IPS-20b (cell line): Measurements from ENCODE around the gene AMPD2.

Experiments used
- H3K27ac ChIP-seq: one replicate; pipeline ENCODE4 v1.5.1; 2013; ENCODE audit warnings: low read length
- H3K27me3 ChIP-seq: 2 replicates; pipeline ENCODE4 v1.6.1; 2013; ENCODE audit warnings: mild to moderate bottlenecking, low read length, inconsistent platforms; ENCODE audit not compliant: insufficient read depth
- H3K36me3 ChIP-seq: 2 replicates; pipeline ENCODE4 v1.6.1; 2013; ENCODE audit warnings: low read depth, mild to moderate bottlenecking, inconsistent platforms, low read length, moderate library complexity; ENCODE audit not compliant: insufficient read depth
- H3K4me1 ChIP-seq: 2 replicates; pipeline ENCODE4 v1.6.1; 2013; ENCODE audit warnings: mild to moderate bottlenecking, control low read depth, inconsistent platforms, low read length, moderate library complexity; ENCODE audit not compliant: insufficient read depth
- H3K4me3 ChIP-seq: 2 replicates; pipeline ENCODE4 v1.5.1; 2013; ENCODE audit warnings: mild to moderate bottlenecking, low read length, inconsistent platforms
- H3K9ac ChIP-seq: 2 replicates; pipeline ENCODE4 v1.6.1; 2013; ENCODE audit warnings: low read depth, mild to moderate bottlenecking, inconsistent platforms, low read length, moderate library complexity
- H3K9me3 ChIP-seq: 2 replicates; pipeline ENCODE4 v1.6.1; 2013; ENCODE audit warnings: mild to moderate bottlenecking, low read depth, low read length, inconsistent platforms; ENCODE audit not compliant: insufficient read depth

Gene AMPD2

DNA sequence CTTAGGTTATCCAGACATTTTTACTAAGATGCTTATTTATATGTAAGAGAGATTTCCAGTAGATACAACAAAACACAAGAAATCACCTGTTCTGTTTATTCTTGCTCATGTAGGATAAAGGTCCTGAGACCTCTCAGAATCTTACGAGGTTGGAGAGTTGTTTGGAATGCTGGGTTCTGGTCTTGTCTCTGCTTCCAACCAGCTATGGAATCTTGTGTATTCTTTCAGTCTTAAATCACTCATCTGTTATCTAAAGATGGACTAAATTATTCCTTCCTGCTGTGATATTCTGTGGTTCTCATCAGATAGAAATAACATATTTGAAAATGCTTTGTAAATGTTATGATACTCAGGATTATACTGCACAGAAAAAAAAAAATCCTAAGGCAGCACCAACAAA lies 21.5 kb upstream of the AMPD2 start:
- Histone ChIP-seq H3K4me1 (no peaks in the 10 kb centered on the region; the same call in 1 of the 2 replicates), H3K9ac (no peak overlapping the region), H3K27me3 (no peaks in the 10 kb centered on the region), H3K4me3 (no peak overlapping the region), H3K36me3 (peaks cover 17% of the 10 kb centered on the region), H3K27ac (no peak overlapping the region), H3K9me3 (no peaks in the 10 kb centered on the region)

DNA sequence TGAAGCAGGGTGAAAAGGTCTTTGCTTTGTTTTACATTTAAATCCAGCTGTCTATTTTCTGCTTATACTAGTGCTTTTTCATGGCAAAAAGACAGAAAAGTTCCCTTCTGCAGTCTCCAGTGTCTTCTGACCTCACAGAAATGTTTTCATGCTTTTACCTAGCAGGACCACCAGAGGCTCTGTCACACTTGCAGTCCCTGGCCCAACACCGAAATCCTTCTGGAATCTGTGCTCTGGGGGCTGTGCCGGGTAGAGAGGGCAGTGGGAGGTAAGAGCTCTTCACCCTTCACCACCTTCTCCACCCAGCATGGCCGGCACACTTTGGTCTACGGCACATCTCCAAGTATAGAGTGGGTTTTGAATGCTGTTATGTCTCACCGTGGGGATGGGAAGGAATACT lies 21.0 kb upstream of the AMPD2 start:
- H3K36me3 ChIP-seq = peaks cover 12% of the 10 kb centered on the region
- H3K27ac ChIP-seq = no peak overlapping the region
- H3K4me3 ChIP-seq = no peak overlapping the region
- no peaks in the 10 kb centered on the region for H3K27me3 ChIP-seq
- H3K9ac ChIP-seq = no peak overlapping the region
- no peaks in the 10 kb centered on the region; the same call in 1 of the 2 replicates for H3K4me1 ChIP-seq
- no peaks in the 10 kb centered on the region for H3K9me3 ChIP-seq

DNA sequence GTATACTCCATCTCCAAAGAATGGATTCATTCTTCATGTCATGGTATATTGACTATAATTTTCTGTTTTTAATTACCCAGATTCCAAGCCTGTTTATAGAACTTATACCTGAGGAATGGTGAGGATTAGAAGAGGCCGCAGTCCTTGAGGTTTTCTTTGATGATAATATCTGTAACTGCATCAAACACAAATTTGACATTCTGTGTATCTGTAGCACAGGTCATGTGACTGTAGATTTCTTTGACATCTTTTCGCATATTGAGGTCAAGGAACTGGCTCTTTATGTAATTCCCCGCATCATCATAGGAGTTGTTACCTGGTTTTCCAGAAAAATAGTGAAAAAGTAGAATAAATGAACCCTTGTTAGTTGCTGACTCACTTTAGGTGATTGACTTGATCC lies 16.4 kb upstream of the AMPD2 start:
- Histone ChIP-seq H3K9ac (no peak overlapping the region), H3K4me3 (no peak overlapping the region), H3K27me3 (no peaks in the 10 kb centered on the region), H3K9me3 (no peaks in the 10 kb centered on the region), H3K4me1 (no peaks in the 10 kb centered on the region; the same call in 1 of the 2 replicates), H3K27ac (no peak overlapping the region), H3K36me3 (no peaks in the 10 kb centered on the region)

DNA sequence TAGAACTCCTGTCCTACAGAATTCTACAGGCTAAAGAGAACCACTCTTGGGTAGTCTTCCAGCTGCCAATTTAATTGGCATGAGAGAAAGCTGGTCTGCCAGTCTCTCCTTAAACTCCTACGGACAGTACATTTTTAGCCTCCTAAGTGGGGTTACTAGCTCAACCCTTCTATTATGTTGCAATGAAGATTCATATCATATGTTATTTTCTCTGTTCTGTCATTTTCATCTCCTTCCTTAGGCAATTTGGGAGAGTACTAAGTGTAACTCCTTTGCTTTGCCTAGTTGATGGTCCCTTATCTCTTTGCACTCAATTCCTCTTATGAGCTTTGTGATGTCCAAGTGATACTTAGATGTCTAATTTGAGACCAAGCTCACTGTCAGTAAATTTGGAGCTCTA lies 14.3 kb upstream of the AMPD2 start:
- Histone ChIP-seq H3K36me3 (no peaks in the 10 kb centered on the region), H3K4me1 (peaks cover 9% of the 10 kb centered on the region), H3K27ac (no peak overlapping the region), H3K4me3 (no peak overlapping the region), H3K9ac (no peak overlapping the region), H3K27me3 (no peaks in the 10 kb centered on the region), H3K9me3 (no peaks in the 10 kb centered on the region)

- Histone ChIP-seq H3K27ac (no peak overlapping the region), H3K4me1 (peaks cover 13% of the 10 kb centered on the region), H3K9me3 (no peaks in the 10 kb centered on the region), H3K4me3 (no peak overlapping the region), H3K9ac (no peak overlapping the region), H3K27me3 (no peaks in the 10 kb centered on the region), H3K36me3 (no peaks in the 10 kb centered on the region)
Observed at GRCh38 chr1:109609881-109610280, 9.8 kb upstream of the AMPD2 start.

DNA sequence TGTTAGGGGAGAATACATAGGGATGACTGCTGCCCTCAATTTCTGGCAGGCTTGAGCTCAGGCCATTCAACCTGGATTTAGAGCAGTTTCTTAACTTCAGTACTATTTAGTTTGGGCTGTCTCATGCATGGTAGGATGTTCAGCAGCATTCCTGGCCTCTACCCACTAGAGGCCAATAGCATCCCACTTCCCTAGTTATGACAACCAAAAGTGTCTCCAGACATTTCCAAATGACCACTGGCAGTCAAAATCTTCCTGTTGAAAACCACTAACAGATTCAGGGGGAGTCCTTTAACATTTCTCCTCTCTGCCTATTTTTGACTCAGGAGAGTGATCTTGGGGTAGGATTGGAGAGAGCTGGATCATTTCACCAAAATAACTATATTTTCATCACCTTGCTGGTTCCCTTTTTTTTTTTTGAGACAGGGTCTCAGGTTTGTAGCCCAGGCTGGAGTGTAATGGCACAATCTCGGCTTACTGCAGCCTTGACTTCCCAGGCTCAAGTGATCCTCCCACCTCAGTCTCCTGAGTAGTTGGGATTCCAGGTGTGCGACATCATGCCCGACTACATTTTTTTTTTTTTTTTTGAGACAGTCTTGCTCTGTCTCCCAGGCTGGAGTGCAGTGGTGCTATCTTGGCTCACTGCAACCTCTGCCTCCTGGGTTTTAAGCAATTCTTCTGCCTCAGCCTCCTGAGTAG lies 8.9 kb upstream of the AMPD2 start:
- Histone ChIP-seq H3K27me3 (no peaks in the 10 kb centered on the region), H3K4me1 (peaks cover 13% of the 10 kb centered on the region), H3K9me3 (no peaks in the 10 kb centered on the region), H3K4me3 (no peak overlapping the region), H3K9ac (no peak overlapping the region), H3K27ac (no peak overlapping the region), H3K36me3 (no peaks in the 10 kb centered on the region)

GRCh38 chr1:109611308-109611990 lies 8.2 kb upstream of the AMPD2 start:
- Histone ChIP-seq H3K36me3 (no peaks in the 10 kb centered on the region), H3K9me3 (no peaks in the 10 kb centered on the region), H3K9ac (no peak overlapping the region), H3K27me3 (no peaks in the 10 kb centered on the region), H3K27ac (no peak overlapping the region), H3K4me1 (peaks cover 13% of the 10 kb centered on the region), H3K4me3 (no peak overlapping the region)

DNA sequence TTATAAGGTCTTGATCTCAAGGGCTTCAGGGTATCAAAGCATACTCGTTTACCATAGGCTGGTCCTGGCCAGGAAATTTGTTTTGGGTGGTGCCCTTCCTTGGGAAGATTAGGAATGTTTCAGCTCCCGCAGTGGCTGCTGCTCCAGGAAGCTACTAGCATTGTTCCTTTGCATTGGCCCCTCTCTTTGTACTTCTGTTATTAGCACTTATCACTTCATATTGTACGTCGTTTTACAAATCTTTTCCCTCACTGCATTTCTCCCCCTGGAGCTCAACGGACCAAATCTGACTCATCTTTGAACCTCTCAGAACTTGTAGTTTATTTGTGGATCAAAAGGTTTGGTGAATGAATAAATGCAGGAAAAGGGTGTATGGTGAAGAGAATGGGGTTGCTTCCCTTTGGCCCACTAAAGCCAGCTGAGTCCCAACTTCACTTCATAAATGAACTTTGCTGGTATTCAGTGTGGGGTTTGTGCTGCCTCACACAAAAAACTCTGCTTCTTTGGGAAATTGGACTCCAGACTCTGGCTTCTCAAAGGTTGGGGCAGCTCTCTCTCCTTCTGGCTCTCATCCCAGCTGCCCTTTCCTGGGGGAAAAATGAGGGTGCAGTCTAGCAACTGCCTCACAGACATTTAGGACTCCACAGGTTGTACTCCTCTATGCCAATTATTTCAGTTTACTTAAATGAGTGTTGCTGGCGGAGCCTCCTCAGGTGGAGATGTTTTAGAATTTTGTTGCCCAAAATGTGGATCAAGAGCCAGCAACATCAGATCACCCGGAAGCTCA lies 6.1 kb upstream of the AMPD2 start:
- H3K27me3 ChIP-seq = no peaks in the 10 kb centered on the region
- no peak overlapping the region for H3K9ac ChIP-seq
- H3K4me3 ChIP-seq = no peak overlapping the region
- H3K9me3 ChIP-seq = no peaks in the 10 kb centered on the region
- no peak overlapping the region for H3K27ac ChIP-seq
- peaks cover 19% of the 10 kb centered on the region for H3K4me1 ChIP-seq
- no peaks in the 10 kb centered on the region for H3K36me3 ChIP-seq

DNA sequence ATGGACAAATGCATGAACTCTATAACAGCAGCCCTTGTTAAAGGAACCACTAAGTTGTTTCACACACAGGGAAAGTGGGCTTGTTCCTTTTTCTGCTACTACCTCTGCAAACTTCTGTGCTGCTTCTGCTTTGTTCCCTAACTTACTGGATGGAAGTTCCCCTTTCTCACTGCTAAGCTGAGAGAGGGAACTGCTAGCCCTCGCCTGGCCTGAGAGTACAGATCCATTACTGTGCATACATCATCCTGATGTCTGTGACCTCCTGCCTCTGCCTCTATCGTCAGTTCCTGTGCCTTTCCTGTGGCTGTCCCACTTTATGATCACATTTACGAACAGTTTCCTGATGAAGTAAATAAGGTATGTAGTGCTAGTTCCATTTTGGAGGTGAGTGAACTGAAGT lies 3.8 kb upstream of the AMPD2 start:
- Histone ChIP-seq H3K4me1 (peaks cover 12% of the 10 kb centered on the region; the same call in 1 of the 2 replicates), H3K4me3 (no peak overlapping the region), H3K9me3 (no peaks in the 10 kb centered on the region), H3K27ac (no peak overlapping the region), H3K36me3 (no peaks in the 10 kb centered on the region), H3K9ac (no peak overlapping the region), H3K27me3 (no peaks in the 10 kb centered on the region)

DNA sequence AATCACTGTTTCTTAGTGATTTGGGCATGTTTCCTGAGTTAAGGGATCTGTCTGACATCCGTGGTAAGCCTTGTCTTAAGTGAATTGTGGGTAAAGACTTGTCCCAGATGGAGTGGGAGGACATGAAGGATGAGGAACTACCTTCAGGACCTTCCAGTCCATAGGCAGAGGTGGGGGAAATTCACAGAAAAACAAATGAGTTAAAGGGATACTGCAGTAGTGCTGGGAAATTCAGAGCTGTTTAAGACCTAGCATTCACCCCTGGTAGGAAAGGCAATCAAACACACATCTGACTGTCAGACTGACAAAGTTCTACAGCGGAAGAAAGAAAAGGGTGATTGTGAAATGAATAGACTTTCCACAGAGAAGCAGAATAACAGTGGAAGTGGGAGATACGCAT lies 3.2 kb upstream of the AMPD2 start:
- H3K27ac ChIP-seq = no peak overlapping the region
- no peaks in the 10 kb centered on the region for H3K36me3 ChIP-seq
- H3K4me3 ChIP-seq = no peak overlapping the region

DNA sequence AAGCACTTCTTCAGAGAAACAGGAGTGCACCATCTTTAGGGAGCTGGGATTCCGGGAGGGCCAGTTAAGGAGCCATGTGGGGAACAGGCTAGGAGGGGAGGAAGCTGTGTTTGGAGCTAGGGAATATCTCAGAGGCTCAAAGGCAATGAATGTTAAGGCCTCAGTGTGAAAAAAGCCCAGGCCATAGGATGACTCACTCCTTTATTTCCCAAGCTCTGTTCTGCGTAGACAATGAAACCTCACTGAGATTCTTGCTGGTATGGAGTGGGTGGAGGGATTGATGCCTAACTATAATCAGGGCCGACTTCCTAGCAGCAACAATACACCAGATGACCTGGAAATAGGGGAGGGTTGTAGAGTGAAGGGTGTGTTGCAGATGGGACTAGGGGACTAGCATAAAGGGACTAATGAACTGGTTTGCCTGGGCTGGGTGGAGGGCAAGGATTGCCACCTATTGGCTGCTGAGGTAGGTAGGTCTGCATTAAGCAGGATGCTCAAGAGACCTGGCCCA lies 2.3 kb upstream of the AMPD2 start:
- Histone ChIP-seq H3K9me3 (no peaks in the 10 kb centered on the region), H3K4me3 (no peak overlapping the region), H3K9ac (no peak overlapping the region), H3K27ac (no peak overlapping the region), H3K27me3 (no peaks in the 10 kb centered on the region), H3K36me3 (no peaks in the 10 kb centered on the region), H3K4me1 (peaks cover 12% of the 10 kb centered on the region; the same call in 1 of the 2 replicates)

More for the DNA sequence above, 3.2 kb upstream of the AMPD2 start:
- Histone ChIP-seq H3K9ac (no peak overlapping the region), H3K4me1 (peaks cover 12% of the 10 kb centered on the region; the same call in 1 of the 2 replicates), H3K9me3 (no peaks in the 10 kb centered on the region), H3K27me3 (no peaks in the 10 kb centered on the region)
